Activated T-cell treated with anti-CD3 and anti-CD28 coated beads, Interleukin-2, amount 50 U/mL, for 4 hours (primary cell): Measurements from ENCODE around the gene TBC1D16. TPM values are rescaled to one million over a fixed set of nuclear protein-coding genes. Genes with fewer than 3 reads are reported as not detected.

Experiments used
- ATAC-seq, 2 donors: fragments of 200-7000 bp; cut with Tn5 transposase; one replicate each; pipeline ENCODE4 v1.10.0; 2021
- DNase-seq: peaks from one replicate; pipeline ENCODE4 v3.0.0-alpha.2; 2020
- H3K27me3 Mint-ChIP-seq: one replicate; pipeline ENCODE4 v1.8.0; 2021; ENCODE audit warnings: low read depth, mixed read lengths
- H3K36me3 Mint-ChIP-seq: one replicate; pipeline ENCODE4 v1.8.0; 2022; ENCODE audit warnings: mixed read lengths; ENCODE audit not compliant: insufficient read depth
- H3K4me1 Mint-ChIP-seq: one replicate; pipeline ENCODE4 v1.8.0; 2021; ENCODE audit warnings: low read depth, mixed read lengths
- H3K4me3 Mint-ChIP-seq: one replicate; pipeline ENCODE4 v1.8.0; 2021; ENCODE audit warnings: mild to moderate bottlenecking, moderate library complexity, mixed read lengths
- H3K9me3 Mint-ChIP-seq: one replicate; pipeline ENCODE4 v1.8.0; 2021; ENCODE audit warnings: mixed read lengths
- total RNA-seq, 3 donors: library from RNA; stranded (reverse); gene quantifications; one replicate each; pipeline ENCODE4 v1.2.1, GENCODE V29; 2021

TBC1D16 gene
- total RNA-seq, 3 donors from 2014 or later = 2.2 to 3.3 (median 2.6) TPM

DNA sequence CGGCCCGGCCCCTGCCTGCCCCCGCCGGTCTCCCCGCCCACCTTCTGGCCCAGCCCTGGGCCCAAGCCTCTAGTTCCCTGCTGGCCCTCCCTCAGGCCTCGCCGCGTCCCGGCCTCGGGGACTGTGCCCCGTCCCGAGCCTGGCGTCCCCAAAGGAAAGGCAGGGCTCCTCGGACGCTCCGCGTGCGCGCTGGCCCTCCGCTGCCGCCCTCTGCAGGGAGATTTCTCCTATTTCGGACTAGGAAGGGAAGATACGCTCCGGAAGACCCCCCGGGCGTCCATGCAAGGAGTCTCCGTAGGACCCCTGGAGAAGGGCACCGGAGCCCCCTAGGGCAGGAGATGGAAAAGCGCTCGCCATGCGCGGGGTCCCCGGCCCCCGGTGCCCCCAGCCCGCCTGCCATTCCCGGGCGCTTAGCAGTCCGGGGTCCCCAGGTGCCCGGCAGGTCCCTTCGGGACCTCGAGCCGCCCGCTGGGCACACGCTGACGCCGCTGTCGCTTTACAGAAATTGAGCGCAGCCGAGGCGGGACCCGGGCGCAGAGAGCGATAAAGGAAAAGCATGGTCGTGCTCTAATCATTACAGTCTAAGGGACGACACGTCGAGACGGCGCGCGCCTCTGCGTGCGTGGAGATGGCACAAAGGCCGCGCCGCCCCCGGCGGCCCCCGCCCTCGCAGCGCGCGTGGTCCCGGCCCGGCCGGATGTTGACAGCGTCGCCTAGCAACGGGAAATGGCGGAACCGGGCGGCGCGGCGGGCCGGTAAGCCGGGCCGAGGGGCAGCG is 454 bp upstream of the TBC1D16 start, which contains the start of gene CCDC40:
Gene CCDC40 (plus strand): TSS at position 706 of the 778 bp plus-strand sequence. CDS start 21 bp downstream, at position 727.
- DNase-seq = peak; percentile 62
- ATAC-seq = peak; percentile 83 to 87
- H3K4me1 Mint-ChIP-seq = peaks cover 11% of the 10 kb centered on the region
- H3K36me3 Mint-ChIP-seq = no peaks in the 10 kb centered on the region
- H3K27me3 Mint-ChIP-seq = peaks cover 9% of the 10 kb centered on the region
- H3K4me3 Mint-ChIP-seq = peak within 1 kb of the TSS; percentile 85
- H3K9me3 Mint-ChIP-seq = no peaks in the 10 kb centered on the region

DNA sequence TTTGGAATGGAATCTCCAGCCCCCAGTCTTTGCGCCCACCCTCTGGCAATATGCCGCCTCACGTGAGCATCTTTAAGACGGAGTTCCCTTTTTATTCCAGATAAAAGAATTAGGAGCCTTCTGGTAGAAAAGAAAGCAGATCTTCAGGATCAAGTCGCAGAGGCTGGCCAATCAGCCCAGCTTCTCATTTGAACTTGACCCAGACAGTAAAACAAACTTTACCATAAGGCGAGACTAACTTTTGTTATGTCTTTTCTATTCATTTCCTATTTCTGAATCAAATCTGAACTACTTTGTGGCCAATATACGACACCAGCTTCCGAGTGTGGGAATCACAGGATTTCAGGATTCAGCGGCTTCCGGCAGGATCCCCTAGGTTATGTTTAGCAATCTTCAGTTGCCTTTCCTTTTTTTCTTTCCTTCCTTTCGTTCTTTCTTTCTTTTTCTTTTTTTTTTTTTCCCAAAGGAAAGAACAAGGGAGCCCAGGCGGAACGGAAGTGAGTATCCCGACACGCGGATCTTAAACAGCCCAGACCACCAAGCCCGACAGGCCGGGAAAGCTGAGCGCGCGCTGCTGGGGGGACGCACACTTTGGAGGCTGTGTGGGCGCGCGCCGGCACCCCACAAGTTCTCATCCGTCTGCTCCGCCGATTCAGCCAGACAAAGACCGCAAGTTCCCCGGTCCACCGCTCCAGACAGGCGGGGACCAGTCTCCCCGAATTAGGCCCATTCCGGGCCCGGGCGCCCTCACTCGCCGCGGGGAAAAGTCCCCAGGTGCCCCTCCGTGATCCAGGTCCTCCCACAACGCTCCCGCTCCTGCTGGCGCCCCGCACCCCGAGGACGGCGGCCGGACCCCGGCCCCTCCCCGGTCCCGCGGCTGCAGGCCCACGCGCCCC is 633 bp downstream of the TBC1D16 start:
- Mint-ChIP-seq H3K27me3 (peaks cover 9% of the 10 kb centered on the region), H3K4me3 (peak overlapping the region; percentile 87), H3K36me3 (no peaks in the 10 kb centered on the region), H3K4me1 (peaks cover 11% of the 10 kb centered on the region), H3K9me3 (no peaks in the 10 kb centered on the region)
- DNase-seq (peak; percentile 26), ATAC-seq (peak; percentile 27 to 30)

DNA sequence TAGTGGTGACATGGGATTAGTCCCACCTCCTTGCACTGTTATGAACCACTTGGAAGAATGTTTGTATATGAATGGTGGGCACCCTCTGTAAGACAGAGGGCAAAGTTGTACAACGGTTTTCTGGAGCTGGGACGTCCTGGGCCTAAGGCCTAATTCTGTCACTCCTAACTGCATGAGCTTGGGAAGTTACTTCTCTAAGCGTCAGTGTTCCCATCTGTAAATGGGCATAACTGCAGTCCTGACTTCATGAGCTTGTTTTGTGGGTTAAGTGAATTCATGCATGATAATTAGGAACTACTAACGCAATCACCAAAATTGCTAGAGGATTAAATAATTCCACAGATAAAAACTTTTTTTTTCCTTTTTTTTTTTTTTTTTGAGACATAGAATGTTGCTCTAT is 1.8 kb downstream of the TBC1D16 start:
- Mint-ChIP-seq H3K4me1 (peaks cover 11% of the 10 kb centered on the region), H3K4me3 (peak overlapping the region; percentile 21), H3K27me3 (peaks cover 9% of the 10 kb centered on the region), H3K36me3 (no peaks in the 10 kb centered on the region), H3K9me3 (no peaks in the 10 kb centered on the region)
- ATAC-seq (no peak), DNase-seq (no peak)

DNA sequence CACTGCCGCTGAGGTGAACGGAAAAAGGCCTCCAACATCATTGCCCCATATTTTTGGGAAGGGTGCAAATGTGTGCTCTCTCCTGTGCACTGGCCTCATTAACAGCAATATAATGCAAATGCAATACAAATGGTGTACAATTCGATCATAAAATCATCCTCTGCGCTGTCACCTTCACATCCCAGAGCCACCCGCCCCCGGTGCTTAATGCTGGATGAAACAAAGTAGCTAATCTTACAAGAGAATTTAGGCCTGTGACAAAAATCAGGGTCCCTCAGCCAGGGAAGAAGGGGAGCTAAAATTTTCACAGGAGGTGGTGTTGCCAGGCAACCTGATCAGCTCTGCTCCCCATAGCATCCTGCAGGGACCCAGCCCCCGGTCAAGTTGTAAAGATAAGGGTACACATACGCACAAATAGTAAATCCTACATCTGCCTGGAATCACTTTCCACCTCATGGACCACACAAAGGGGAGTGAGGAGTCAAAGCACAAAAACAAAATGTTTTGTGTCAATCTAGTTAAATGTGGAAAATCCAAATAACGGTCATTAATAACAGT is 3.0 kb downstream of the TBC1D16 start:
- H3K36me3 Mint-ChIP-seq = no peaks in the 10 kb centered on the region
- H3K9me3 Mint-ChIP-seq = no peaks in the 10 kb centered on the region
- no peak overlapping the region for H3K4me3 Mint-ChIP-seq
- DNase-seq = no peak
- H3K27me3 Mint-ChIP-seq = peaks cover 9% of the 10 kb centered on the region
- ATAC-seq = no peak
- peaks cover 11% of the 10 kb centered on the region for H3K4me1 Mint-ChIP-seq

DNA sequence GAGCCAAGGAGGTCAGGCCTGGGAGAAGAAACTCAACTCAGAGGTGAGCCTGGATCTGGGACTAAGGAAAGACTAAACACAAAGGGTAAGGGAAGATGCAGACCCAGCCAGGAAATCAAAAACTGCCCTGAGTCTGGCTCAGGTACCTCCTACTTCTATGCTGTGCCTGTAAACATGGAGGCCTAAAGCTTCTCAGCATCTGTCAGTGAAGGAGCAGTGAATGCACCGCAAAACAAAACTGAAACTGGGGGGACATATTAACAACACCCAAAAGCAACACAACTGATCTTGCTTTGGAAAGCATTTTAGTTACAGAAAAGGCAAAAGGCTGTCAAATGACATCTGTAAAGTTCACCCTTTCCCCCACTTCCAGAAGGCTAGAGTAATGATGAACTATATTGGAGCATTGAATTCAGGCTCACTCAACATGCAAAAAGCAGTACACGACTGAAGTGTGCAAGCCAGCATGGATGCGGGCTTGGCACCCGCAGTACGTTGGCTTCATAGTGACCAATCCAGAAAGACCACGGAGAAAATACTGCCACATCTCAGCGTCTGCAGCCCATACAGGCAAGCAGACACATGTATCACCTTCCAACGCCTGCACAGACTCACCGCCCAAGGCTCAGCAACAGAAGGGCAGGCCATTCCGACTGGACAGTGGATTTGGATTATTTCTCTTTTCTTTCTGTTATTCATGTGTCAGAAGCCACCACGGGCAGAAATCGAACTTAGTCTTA is 3.8 kb downstream of the TBC1D16 start:
- DNase-seq (no peak), ATAC-seq (no peak)
- H3K4me1 Mint-ChIP-seq = peaks cover 9% of the 10 kb centered on the region
- H3K36me3 Mint-ChIP-seq = no peaks in the 10 kb centered on the region
- H3K4me3 Mint-ChIP-seq = no peak overlapping the region
- no peaks in the 10 kb centered on the region for H3K9me3 Mint-ChIP-seq
- peaks cover 7% of the 10 kb centered on the region for H3K27me3 Mint-ChIP-seq

DNA sequence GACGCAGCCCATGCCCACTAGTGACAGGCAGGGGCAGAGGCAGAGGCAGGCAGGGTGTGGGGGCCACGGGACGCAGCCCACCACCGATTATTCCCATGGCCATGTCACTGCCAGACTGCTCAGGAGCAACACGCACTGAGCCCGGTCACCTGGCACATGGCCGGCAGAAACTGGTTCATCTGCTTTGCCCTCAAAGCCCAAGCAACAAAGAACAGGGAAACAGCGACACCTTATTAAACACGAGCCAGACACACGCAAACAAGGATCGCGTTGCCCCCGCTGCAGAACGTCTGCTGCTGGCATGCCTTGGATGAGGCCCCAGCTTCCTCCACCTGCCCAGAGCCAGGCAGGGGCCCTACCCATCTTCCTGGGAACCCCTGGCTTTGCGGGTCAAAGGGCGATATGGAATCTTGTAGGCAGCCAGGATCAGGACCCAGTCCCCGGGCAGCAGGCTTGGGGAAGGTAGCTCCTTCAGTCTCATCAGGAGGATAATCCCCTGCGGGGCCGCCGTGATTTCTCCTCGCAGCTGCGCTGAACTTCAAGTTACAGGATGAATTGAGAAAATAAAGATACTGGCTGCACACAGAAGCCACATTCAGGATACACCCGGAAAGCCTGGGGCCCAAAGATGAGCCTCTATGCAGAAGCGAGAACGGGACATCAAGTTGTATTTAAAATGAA is 4.8 kb downstream of the TBC1D16 start:
- DNase-seq (no peak), ATAC-seq (no peak)
- Mint-ChIP-seq H3K36me3 (no peaks in the 10 kb centered on the region), H3K9me3 (no peaks in the 10 kb centered on the region), H3K4me3 (no peak overlapping the region), H3K4me1 (peaks cover 9% of the 10 kb centered on the region), H3K27me3 (peaks cover 7% of the 10 kb centered on the region)

DNA sequence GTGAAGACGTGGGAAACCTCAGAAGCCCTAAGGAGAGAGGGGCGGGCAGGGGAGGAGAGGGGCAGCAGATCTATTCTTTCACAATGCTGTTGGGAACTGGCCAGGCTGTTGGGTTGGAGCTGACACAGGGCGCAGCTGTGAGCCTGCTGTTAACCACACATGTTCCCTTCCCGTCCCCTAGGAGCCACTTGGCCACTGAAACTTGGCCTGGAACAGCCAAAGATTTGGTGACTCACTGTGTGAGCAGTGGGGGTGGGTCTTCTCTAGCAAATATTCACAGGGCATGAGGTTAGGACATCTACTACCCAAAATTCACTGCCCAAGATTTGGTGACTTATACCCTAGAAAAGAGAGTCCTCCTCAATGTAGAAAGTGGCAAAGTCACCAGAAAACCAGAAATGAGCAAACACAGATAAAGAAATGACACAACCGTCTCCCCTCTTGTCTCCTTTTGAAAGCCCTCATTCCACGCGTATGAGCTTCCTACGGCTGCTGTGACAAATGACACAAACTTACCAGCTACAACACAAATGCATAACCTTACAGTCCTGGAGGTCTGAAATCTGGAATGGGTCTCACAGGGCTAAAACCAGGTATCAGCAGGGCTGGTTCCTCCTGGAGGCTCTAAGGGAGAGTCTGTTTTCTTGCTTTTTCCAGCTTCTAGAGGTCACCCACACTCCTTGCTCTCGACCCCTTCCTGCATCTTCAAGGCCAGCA is 6.3 kb downstream of the TBC1D16 start:
- Mint-ChIP-seq H3K4me3 (no peak overlapping the region), H3K27me3 (peaks cover 3% of the 10 kb centered on the region), H3K9me3 (no peaks in the 10 kb centered on the region), H3K4me1 (peaks cover 1% of the 10 kb centered on the region), H3K36me3 (no peaks in the 10 kb centered on the region)
- DNase-seq = no peak
- no peak for ATAC-seq

DNA sequence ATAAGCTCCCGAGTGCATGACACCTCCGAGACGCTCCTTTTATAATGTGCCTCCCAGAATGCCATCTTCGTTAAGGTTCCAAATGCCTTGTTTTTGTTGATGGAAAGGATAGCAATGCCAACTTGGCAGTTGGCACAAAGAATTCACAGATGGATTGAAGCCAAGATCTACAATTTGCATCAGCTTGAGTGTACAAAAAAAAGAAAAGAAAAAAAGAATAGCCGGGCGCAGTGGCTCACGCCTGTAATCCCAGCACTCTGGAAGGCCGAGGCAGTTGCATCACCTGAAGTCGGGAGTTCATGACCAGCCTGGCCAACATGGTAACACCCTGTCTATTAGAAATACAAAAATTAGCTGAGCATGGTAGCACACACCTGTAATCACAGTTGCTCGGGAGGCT is 7.6 kb downstream of the TBC1D16 start:
- Mint-ChIP-seq H3K9me3 (no peaks in the 10 kb centered on the region), H3K36me3 (no peaks in the 10 kb centered on the region), H3K27me3 (peaks cover 2% of the 10 kb centered on the region), H3K4me1 (peaks cover 1% of the 10 kb centered on the region), H3K4me3 (no peak overlapping the region)
- ATAC-seq = no peak
- no peak for DNase-seq

DNA sequence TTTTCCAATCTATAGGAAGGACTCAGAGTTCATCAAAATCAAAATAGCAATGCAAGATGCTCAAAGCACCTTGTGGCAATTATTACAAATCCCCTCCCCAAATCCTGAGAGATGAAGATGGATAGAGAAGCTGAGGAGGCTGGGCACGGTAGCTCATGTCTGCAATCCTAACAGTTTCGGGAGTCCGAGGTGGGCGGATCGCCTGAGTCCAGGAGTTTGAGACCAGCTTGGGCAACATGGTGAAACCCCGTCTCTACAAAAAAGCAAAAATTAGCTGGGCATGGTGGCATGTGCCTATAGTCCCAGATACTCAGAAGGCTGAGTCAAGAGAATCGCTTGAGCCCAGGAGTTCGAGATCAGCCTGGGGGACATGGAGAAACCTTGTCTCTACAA is 8.6 kb downstream of the TBC1D16 start:
- H3K27me3 Mint-ChIP-seq = peaks cover 2% of the 10 kb centered on the region
- DNase-seq (no peak), ATAC-seq (no peak)
- peaks cover 1% of the 10 kb centered on the region for H3K4me1 Mint-ChIP-seq
- no peaks in the 10 kb centered on the region for H3K36me3 Mint-ChIP-seq
- H3K9me3 Mint-ChIP-seq = no peaks in the 10 kb centered on the region
- no peak overlapping the region for H3K4me3 Mint-ChIP-seq

DNA sequence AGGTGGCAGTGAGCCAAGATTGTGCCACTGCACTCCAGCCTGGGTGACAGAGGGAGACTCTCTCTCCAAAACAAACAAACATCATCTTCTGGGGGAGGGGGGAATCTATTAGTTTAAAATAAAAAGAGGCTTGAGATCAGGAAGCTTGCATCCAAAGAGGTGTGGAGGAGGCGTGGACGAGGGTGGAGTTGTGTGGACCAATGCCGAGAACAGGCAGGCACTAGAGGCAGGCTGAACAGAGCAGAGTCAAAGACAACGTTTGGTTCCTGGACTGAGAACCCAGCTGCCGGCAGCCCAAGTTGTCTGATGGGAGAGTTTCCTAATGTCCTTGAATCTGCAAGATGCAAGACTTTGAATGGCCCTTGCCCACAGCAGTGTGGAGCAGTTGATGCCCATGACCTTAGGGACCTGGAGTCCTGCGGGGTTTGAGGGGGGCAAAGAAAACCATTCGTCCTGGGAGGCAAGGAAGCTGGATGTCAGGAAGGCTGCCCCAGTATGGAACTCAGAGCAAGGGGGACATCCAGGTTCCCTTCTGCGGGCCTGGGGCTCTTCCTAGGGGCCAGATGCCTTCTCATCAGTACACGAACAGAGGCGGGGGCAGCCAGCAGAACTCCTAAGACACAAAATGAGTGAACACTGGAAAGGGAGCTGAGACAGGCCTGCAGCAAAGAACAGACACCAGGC is 9.2 kb downstream of the TBC1D16 start:
- Mint-ChIP-seq H3K9me3 (no peaks in the 10 kb centered on the region), H3K27me3 (peaks cover 2% of the 10 kb centered on the region)

DNA sequence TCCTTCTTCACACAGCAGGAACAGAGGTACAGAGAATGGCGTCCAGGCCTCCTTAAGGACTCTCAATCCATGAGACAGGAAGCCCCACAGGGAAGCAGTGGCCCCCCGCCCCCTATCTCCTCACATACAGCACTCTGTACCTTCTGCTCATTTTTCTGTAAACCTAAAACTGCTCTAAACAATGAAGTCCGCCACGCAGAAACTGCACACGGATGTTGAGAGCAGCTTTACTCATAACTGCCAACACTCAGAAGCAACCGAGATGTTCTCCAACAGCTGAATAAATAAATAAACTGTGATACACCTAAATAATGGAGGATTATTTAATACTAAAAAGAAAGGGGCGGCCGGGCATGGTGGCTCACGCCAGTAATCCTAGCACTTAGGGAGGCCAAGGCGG is 9.9 kb downstream of the TBC1D16 start:
- Mint-ChIP-seq H3K36me3 (no peaks in the 10 kb centered on the region), H3K27me3 (peaks cover 2% of the 10 kb centered on the region), H3K4me3 (no peak overlapping the region), H3K4me1 (no peaks in the 10 kb centered on the region), H3K9me3 (no peaks in the 10 kb centered on the region)
- ATAC-seq (no peak), DNase-seq (no peak)

More for the DNA sequence above, 9.2 kb downstream of the TBC1D16 start:
- ATAC-seq = no peak
- no peak for DNase-seq
- H3K4me1 Mint-ChIP-seq = peaks cover under 1% of the 10 kb centered on the region
- H3K36me3 Mint-ChIP-seq = no peaks in the 10 kb centered on the region
- H3K4me3 Mint-ChIP-seq = no peak overlapping the region

DNA sequence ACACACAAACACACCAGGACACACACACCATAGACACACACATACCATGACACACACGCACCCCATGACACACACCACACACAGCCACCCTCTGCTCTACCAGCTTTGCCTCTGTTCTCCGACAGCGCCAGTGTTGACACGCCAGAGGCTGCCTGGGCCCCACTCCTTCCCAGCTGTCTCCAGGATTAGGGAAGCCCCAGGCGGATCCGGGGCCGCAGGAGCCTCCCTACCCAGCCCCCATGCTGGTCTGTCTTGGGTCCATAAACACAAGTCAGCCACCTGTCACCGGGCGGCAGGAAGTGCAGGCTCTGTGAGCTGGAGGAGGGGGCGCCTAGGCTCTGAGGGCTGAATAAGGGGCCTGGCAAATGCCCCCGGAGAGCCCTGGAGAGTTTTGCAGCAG is 10.5 kb downstream of the TBC1D16 start:
- Mint-ChIP-seq H3K9me3 (no peaks in the 10 kb centered on the region), H3K4me1 (no peaks in the 10 kb centered on the region)
- ATAC-seq = no peak

More for the DNA sequence above, 10.5 kb downstream of the TBC1D16 start:
- no peak overlapping the region for H3K4me3 Mint-ChIP-seq
- no peak for DNase-seq
- no peaks in the 10 kb centered on the region for H3K36me3 Mint-ChIP-seq
- peaks cover 2% of the 10 kb centered on the region for H3K27me3 Mint-ChIP-seq
